HepG2 (cell line): ENCODE results near the gene HNRNPA2B1. TPM values are rescaled to one million over a fixed set of nuclear protein-coding genes. Genes with fewer than 3 reads are reported as not detected.
A peak's percentile ranks its signal among the peaks of the same experiment; 100 is the strongest.

Experiments used
- CBFB ChIP-seq: sonication (generic); formaldehyde crosslinking; IDR thresholded peaks from 2 replicates; pipeline ENCODE4 v1.4.0; 2020; ENCODE audit warnings: missing genetic modification reagents
- GABPA ChIP-seq, 2 experiments: IDR thresholded peaks; 2 replicates each; pipeline ENCODE4 v1.6.1; 2011 to 2016; ENCODE audit warnings: low read depth in 2 of 2, low read length in 1 of 2, missing biosample characterization in 1 of 2, missing genetic modification characterization in 1 of 2
- GATAD2A ChIP-seq: IDR thresholded peaks from 2 replicates; pipeline ENCODE4 v1.6.1; 2016
- HMGA1 ChIP-seq: sonication (generic); formaldehyde crosslinking; conservative IDR thresholded peaks from 2 replicates; pipeline ENCODE4 v1.4.0; 2020; ENCODE audit warnings: missing genetic modification reagents
- ISL2 ChIP-seq: sonication (generic); formaldehyde crosslinking; IDR thresholded peaks from 2 replicates; pipeline ENCODE4 v1.5.0; 2020; ENCODE audit warnings: missing genetic modification reagents
- JUN ChIP-seq: sonication (generic); formaldehyde crosslinking; IDR thresholded peaks from 2 replicates; pipeline ENCODE4 v1.4.0; 2020; ENCODE audit warnings: mild to moderate bottlenecking, missing genetic modification reagents
- KAT8 ChIP-seq: IDR thresholded peaks from 2 replicates; pipeline ENCODE4 v1.6.1; 2016; ENCODE audit warnings: missing genetic modification reagents, missing compliant biosample characterization
- MXD1 ChIP-seq: sonication (generic); formaldehyde crosslinking; IDR thresholded peaks from 2 replicates; pipeline ENCODE4 v1.4.0; 2020; ENCODE audit warnings: mild to moderate bottlenecking, missing genetic modification reagents
- NCOA1 ChIP-seq: sonication (generic); formaldehyde crosslinking; IDR thresholded peaks from 2 replicates; pipeline ENCODE4 v1.9.0; 2021; ENCODE audit warnings: missing genetic modification reagents
- NR2C2 ChIP-seq: sonication (generic); formaldehyde crosslinking; IDR thresholded peaks from 2 replicates; pipeline ENCODE4 v1.4.0; 2020; ENCODE audit warnings: missing genetic modification reagents, mild to moderate bottlenecking, moderate library complexity, borderline replicate concordance
- SNAPC2 ChIP-seq: sonication (generic); formaldehyde crosslinking; IDR thresholded peaks from 2 replicates; pipeline ENCODE4 v1.8.1; 2022; ENCODE audit warnings: mild to moderate bottlenecking, missing genetic modification reagents
- YEATS4 ChIP-seq: sonication (generic); formaldehyde crosslinking; IDR thresholded peaks from 2 replicates; pipeline ENCODE4 v1.4.0; 2020; ENCODE audit warnings: missing genetic modification reagents, borderline replicate concordance
- ZBTB7B ChIP-seq: sonication (generic); formaldehyde crosslinking; IDR thresholded peaks from 2 replicates; pipeline ENCODE4 v1.4.0; 2020; ENCODE audit warnings: missing genetic modification reagents
- ZIK1 ChIP-seq: sonication (generic); formaldehyde crosslinking; IDR thresholded peaks from 2 replicates; pipeline ENCODE4 v1.5.0; 2020; ENCODE audit warnings: mild to moderate bottlenecking, low read depth, missing genetic modification reagents, borderline replicate concordance
- ZMYM3 ChIP-seq: sonication (generic); formaldehyde crosslinking; IDR thresholded peaks from 2 replicates; pipeline ENCODE4 v1.5.1; 2020; ENCODE audit warnings: mild to moderate bottlenecking, missing genetic modification reagents
- ZNF124 ChIP-seq: sonication (generic); formaldehyde crosslinking; IDR thresholded peaks from 2 replicates; pipeline ENCODE4 v1.4.0; 2020; ENCODE audit warnings: missing genetic modification reagents
- ZNF225 ChIP-seq: sonication (generic); formaldehyde crosslinking; IDR thresholded peaks from 2 replicates; pipeline ENCODE4 v1.4.0; 2020; ENCODE audit warnings: mild to moderate bottlenecking, missing genetic modification reagents
- ZNF30 ChIP-seq: sonication (generic); formaldehyde crosslinking; IDR thresholded peaks from 2 replicates; pipeline ENCODE4 v1.5.0; 2020; ENCODE audit warnings: mild to moderate bottlenecking, missing genetic modification reagents
- ZNF333 ChIP-seq: sonication (generic); formaldehyde crosslinking; IDR thresholded peaks from 2 replicates; pipeline ENCODE4 v1.4.0; 2020; ENCODE audit warnings: mild to moderate bottlenecking, missing genetic modification reagents, borderline replicate concordance
- ZNF556 ChIP-seq: sonication (generic); formaldehyde crosslinking; IDR thresholded peaks from 2 replicates; pipeline ENCODE4 v1.4.0; 2020; ENCODE audit warnings: mild to moderate bottlenecking, missing genetic modification reagents, borderline replicate concordance
- ZNF652 ChIP-seq: IDR thresholded peaks from 2 replicates; pipeline ENCODE4 v1.6.1; 2016; ENCODE audit warnings: low read depth, borderline replicate concordance
- polyA plus RNA-seq, 8 experiments: library from polyadenylated mRNA; depleted of rRNA in 3 of 8; stranded (reverse) in 7 of 8; unstranded in 1 of 8; fragments of >200 nt; fragmentation: Illumina TruSeq in 4 of 8; extraction: Trizol in 4 of 8; gene quantifications; 2 replicates each; pipeline versions ENCODE4 v1.2.1 to v1.2.3, GENCODE V29; 2011 to 2016; ENCODE audit warnings: low read depth in 4 of 8, missing spikeins in 1 of 8, mixed read lengths in 1 of 8; ENCODE audit not compliant: insufficient read depth in 1 of 8
- total RNA-seq, 5 experiments: library from RNA; depleted of rRNA; stranded (reverse); fragments of >200 nt; fragmentation: Illumina TruSeq; extraction: Trizol; gene quantifications; 2 replicates each; pipeline ENCODE4 v1.2.3, GENCODE V29; 2016; ENCODE audit warnings: low read depth in 1 of 5
- TF ChIP-seq, protein P1 (sequence below): sonication (generic); formaldehyde crosslinking; IDR thresholded peaks from 2 replicates; pipeline ENCODE4 v1.5.0; 2020; ENCODE audit warnings: missing genetic modification reagents
- TF ChIP-seq, protein P2 (sequence below): sonication (generic); formaldehyde crosslinking; IDR thresholded peaks from 2 replicates; pipeline ENCODE4 v1.4.0; 2020; ENCODE audit warnings: mild to moderate bottlenecking, missing genetic modification reagents
- TF ChIP-seq, protein P3 (sequence below): IDR thresholded peaks from 2 replicates; pipeline ENCODE4 v1.6.1; 2016; ENCODE audit warnings: low read depth, borderline replicate concordance
- TF ChIP-seq, protein P4 (sequence below): sonication (generic); formaldehyde crosslinking; IDR thresholded peaks from 2 replicates; pipeline ENCODE4 v1.4.0; 2020; ENCODE audit warnings: mild to moderate bottlenecking, missing genetic modification reagents

Gene HNRNPA2B1
- total and polyA plus RNA-seq, 2 of the 13 experiments (the other 11 are each of a cell fraction or from before 2014, with no cell fraction given) = 193 to 412 TPM

DNA sequence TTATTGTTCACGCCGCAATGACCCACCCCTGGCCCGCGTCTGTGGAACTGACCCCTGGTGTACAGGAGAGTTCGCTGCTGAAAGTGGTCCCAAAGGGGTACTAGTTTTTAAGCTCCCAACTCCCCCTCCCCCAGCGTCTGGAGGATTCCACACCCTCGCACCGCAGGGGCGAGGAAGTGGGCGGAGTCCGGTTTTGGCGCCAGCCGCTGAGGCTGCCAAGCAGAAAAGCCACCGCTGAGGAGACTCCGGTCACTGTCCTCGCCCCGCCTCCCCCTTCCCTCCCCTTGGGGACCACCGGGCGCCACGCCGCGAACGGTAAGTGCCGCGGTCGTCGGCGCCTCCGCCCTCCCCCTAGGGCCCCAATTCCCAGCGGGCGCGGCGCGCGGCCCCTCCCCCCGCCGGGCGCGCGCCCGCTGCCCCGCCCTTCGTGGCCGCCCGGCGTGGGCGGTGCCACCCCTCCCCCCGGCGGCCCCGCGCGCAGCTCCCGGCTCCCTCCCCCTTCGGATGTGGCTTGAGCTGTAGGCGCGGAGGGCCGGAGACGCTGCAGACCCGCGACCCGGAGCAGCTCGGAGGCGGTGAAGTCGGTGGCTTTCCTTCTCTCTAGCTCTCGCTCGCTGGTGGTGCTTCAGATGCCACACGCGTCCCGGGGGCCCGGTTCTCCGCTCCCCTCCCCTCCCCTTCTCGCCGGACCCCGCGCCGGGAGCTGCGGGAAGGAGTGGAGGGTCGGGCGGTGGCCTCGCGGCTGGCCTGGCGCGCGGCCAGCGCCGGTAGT, 887 bp upstream of the HNRNPA2B1 start, which contains the start of gene CBX3 (continued):
- TF ChIP-seq ZNF333 (no peak), JUN (CRISPR knock-in tag) (no peak), NR2C2 (CRISPR knock-in tag) (peak; percentile 16; the same call in 1 of the 2 replicates), MXD1 (CRISPR knock-in tag) (no peak), ISL2 (CRISPR knock-in tag) (no peak), SNAPC2 (no peak), CBFB (CRISPR knock-in tag) (no peak), YEATS4 (0 out of 2 replicates have a peak, but pooled peaks have one; percentile 43), ZNF652 (CRISPR knock-in tag) (no peak), ZNF556 (CRISPR knock-in tag) (no peak), NCOA1 (CRISPR knock-in tag) (no peak), ZIK1 (CRISPR knock-in tag) (peak; percentile 23), HMGA1 (CRISPR knock-in tag) (no peak), ZNF30 (CRISPR knock-in tag) (no peak), ZNF225 (CRISPR knock-in tag) (no peak), ZNF124 (CRISPR knock-in tag) (0 out of 2 replicates have a peak, but pooled peaks have one; percentile 37), ZMYM3 (no peak), GATAD2A (CRISPR knock-in tag) (no peak), KAT8 (no peak; the same call in 1 of the 2 replicates), GABPA (IDR thresholded peaks at IDR 0.05; ENCODE audit: low read depth, low read length) (no peak), GABPA (CRISPR knock-in tag; IDR thresholded peaks at IDR 0.05; ENCODE audit: low read depth) (no peak), ZBTB7B (CRISPR knock-in tag) (no peak)
- TF ChIP-seq, protein P1, sequence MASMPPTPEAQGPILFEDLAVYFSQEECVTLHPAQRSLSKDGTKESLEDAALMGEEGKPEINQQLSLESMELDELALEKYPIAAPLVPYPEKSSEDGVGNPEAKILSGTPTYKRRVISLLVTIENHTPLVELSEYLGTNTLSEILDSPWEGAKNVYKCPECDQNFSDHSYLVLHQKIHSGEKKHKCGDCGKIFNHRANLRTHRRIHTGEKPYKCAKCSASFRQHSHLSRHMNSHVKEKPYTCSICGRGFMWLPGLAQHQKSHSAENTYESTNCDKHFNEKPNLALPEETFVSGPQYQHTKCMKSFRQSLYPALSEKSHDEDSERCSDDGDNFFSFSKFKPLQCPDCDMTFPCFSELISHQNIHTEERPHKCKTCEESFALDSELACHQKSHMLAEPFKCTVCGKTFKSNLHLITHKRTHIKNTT (CRISPR knock-in tag) = no peak
- TF ChIP-seq, protein P2, sequence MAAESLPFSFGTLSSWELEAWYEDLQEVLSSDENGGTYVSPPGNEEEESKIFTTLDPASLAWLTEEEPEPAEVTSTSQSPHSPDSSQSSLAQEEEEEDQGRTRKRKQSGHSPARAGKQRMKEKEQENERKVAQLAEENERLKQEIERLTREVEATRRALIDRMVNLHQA (CRISPR knock-in tag) = no peak
- TF ChIP-seq, protein P3, sequence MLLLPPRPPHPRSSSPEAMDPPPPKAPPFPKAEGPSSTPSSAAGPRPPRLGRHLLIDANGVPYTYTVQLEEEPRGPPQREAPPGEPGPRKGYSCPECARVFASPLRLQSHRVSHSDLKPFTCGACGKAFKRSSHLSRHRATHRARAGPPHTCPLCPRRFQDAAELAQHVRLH = no peak
- TF ChIP-seq, protein P4, sequence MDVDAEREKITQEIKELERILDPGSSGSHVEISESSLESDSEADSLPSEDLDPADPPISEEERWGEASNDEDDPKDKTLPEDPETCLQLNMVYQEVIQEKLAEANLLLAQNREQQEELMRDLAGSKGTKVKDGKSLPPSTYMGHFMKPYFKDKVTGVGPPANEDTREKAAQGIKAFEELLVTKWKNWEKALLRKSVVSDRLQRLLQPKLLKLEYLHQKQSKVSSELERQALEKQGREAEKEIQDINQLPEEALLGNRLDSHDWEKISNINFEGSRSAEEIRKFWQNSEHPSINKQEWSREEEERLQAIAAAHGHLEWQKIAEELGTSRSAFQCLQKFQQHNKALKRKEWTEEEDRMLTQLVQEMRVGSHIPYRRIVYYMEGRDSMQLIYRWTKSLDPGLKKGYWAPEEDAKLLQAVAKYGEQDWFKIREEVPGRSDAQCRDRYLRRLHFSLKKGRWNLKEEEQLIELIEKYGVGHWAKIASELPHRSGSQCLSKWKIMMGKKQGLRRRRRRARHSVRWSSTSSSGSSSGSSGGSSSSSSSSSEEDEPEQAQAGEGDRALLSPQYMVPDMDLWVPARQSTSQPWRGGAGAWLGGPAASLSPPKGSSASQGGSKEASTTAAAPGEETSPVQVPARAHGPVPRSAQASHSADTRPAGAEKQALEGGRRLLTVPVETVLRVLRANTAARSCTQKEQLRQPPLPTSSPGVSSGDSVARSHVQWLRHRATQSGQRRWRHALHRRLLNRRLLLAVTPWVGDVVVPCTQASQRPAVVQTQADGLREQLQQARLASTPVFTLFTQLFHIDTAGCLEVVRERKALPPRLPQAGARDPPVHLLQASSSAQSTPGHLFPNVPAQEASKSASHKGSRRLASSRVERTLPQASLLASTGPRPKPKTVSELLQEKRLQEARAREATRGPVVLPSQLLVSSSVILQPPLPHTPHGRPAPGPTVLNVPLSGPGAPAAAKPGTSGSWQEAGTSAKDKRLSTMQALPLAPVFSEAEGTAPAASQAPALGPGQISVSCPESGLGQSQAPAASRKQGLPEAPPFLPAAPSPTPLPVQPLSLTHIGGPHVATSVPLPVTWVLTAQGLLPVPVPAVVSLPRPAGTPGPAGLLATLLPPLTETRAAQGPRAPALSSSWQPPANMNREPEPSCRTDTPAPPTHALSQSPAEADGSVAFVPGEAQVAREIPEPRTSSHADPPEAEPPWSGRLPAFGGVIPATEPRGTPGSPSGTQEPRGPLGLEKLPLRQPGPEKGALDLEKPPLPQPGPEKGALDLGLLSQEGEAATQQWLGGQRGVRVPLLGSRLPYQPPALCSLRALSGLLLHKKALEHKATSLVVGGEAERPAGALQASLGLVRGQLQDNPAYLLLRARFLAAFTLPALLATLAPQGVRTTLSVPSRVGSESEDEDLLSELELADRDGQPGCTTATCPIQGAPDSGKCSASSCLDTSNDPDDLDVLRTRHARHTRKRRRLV (CRISPR knock-in tag) = no peak
